HG03039 (cell line): Measurements from ENCODE around the gene BLOC1S3.
"Not testable (repeated sequence)": the region's sequence is repeated elsewhere in the genome, so short reads cannot be mapped to it uniquely, and the experiment has no call there.

Source experiments
- ATAC-seq: cut with Tn5 transposase; IDR thresholded peaks from one replicate; pipeline ENCODE4 v1.9.1; 2021; ENCODE audit warnings: mild to moderate bottlenecking, moderate library complexity; ENCODE audit not compliant: unreplicated experiment

The BLOC1S3 gene

DNA sequence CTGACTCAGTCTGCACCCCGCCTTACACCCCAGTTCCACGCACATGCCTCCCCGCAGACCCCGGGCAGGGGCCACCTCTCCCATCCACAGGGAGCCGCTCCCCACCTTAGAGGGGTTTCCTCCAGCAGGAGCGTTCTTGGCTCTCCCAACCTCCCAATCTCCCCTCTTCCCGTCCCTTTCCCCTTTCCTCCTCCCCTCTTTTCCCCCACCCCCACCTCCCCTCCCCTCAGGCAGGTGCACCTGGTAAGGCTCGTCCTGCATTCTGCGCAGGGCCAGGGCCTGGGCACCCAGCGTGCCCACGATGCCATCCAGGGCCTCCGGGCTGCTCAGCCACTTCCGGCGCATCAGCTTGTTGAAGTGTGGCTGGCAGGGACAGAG is 39.4 kb downstream of the BLOC1S3 start:
- ATAC-seq = no peak

- no peak for ATAC-seq
Measured at GRCh38 chr19:45218426-45218825, 39.8 kb downstream of the BLOC1S3 start.

DNA sequence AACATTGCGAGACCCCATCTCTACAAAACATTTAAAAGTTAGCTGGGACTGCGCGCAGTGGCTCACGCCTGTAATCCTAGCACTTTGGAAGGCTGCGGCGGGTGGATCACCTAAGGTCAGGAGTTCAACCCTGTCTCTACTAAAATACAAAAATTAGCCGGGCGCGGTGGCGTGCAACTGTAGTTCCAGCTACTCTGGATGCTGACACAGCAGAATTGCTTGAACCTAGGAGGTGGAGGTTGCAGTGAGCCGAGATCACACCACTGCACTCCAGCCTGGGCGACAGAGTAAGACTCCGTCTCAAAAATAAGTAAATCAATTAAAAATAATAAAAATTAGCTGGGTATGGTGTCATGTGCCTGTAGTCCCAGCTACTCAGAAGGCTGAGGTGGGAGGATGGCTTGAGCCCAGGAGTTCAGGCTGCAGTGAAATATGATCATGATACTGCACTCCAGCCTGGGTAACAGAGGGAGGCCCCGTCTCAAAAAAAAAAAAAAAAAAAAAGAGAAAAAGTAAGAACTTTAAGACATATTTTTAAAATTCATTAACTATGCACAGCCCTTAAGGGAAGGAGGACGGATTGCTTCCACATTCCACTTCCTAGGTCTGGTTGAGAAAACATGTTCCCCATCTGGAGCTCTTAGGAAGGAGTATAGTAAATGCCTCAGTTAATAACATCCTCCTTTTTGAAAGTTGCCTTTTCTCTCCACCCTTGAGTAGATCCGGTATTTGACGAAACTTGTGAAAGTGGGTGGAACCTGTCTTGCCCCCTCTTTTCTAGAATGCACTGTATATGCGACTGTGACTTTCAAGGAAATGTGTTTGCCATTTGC is 40.5 kb downstream of the BLOC1S3 start:
- no peak for ATAC-seq

DNA sequence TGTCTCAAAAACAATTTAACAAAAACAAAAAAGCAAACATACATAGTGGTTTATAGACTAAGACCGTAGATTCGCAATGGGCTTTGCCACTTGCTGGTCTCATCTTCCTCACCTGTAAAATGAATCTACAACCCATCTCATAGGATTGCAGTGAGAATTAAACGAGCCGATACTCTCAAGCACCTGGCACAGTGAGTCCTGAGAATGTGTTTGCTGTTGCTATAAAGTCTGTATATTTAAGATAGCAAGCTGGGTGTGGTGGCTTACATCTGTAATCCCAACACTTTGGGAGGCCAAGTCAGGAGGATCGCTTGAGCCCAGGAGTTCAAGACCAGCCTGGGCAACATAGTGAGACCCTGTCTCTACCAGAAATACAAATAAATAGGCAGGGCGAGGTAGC is 44.1 kb downstream of the BLOC1S3 start:
- no peak for ATAC-seq

DNA sequence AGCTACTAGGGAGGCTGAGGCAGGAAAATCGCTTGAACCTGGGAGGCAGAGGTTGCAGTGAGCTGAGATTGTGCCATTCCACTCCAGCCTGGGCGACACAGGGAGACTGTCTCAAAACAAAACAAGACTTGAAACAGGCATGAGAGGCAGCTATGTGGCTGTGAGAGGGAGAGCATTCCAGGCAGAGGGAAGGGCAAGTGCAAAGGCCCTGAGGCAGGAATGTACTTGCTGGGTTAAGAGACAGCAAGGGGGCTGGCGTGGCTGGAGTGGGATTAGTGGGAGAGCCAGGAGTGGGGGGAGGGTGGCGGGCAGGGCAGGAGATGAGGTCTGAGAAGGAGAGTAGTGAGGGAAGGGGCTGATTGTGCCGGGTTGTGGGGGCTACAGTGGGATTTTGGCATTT is 45.3 kb downstream of the BLOC1S3 start:
- ATAC-seq = no peak

DNA sequence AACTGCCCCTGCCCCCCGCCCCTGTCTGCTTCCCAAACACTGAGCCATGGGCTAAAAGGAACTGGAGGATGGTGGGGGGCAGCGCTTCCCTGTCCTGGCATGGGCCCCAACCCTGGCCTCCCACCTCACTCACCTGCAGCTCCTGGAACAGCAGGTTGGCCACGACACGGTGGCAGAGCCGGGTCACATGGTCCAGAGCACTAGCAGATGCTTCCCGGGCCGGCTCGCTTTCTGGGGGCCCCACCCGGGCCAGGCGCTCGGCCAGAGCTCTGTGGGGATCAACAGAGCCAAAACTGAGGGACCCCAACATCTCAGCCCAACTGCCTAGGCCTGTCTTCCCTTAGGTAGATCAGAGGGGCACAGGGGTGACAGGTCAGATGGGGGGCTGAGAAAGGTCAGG is 46.1 kb downstream of the BLOC1S3 start:
- no peak for ATAC-seq

GRCh38 chr19:45229056-45229455 is 50.5 kb downstream of the BLOC1S3 start:
- ATAC-seq = not testable (repeated sequence)
